Measurements from ENCODE around the gene PIM1.

GRCh38 chr6:37142050-37142614, 27.8 kb upstream of the PIM1 start:
- TF ChIP-seq POLR2A (IDR thresholded peaks at IDR 0.05; ENCODE audit: low read length) (no peak), GATA1 (IDR thresholded peaks at IDR 0.05; ENCODE audit: low read depth, low read length) (no peak)
